CD4-positive, alpha-beta T cell (primary cell): ENCODE data around the gene AGPAT4. TPM values are rescaled to one million over a fixed set of nuclear protein-coding genes. Genes with fewer than 3 reads are reported as not detected.

Source experiments
- ATAC-seq: fragments of 200-7000 bp; cut with Tn5 transposase; one replicate; pipeline ENCODE4 v1.10.0; 2022; ENCODE audit warnings: mild to moderate bottlenecking; ENCODE audit not compliant: poor library complexity
- CTCF ChIA-PET: fragments of 350-600 bp; sonication (Branson Sonifier 250); formaldehyde crosslinking; loops from one replicate; lab custom pipeline; 2021; ENCODE audit warnings: antibody characterized with exemption, inconsistent platforms; lab: Charles Lee
- POLR2A ChIA-PET: fragments of 350-600 bp; sonication (Branson Sonifier 250); formaldehyde crosslinking; loops from one replicate; lab custom pipeline; 2021; ENCODE audit warnings: antibody characterized with exemption, inconsistent platforms; lab: Charles Lee
- DNase-seq, 14 experiments: peaks; one replicate each; pipeline ENCODE4 v3.0.0-alpha.2; 2013 to 2020; ENCODE audit warnings: mixed read lengths in 2 of 14
- H3K27ac ChIP-seq, 2 donors: one replicate each; pipeline versions ENCODE4 v1.5.1 to v1.7.0; 2013; ENCODE audit warnings: low read length in 2 of 2, low read depth in 1 of 2, mild to moderate bottlenecking in 1 of 2
- H3K27me3 ChIP-seq, 2 experiments: 1 replicate in 1 of 2; 2 replicates in 1 of 2; pipeline versions ENCODE4 v1.6.1 to v1.7.0; 2013; ENCODE audit warnings: low read length in 2 of 2, control low read depth in 1 of 2, mild to moderate bottlenecking in 1 of 2, moderate library complexity in 1 of 2; ENCODE audit not compliant: insufficient read depth in 2 of 2, control insufficient read depth in 1 of 2
- H3K36me3 ChIP-seq: one replicate; pipeline ENCODE4 v1.6.1; 2013; ENCODE audit warnings: low read length, control low read depth; ENCODE audit not compliant: insufficient read depth
- H3K4me1 ChIP-seq: one replicate; pipeline ENCODE4 v1.6.1; 2013; ENCODE audit warnings: low read length, control low read depth; ENCODE audit not compliant: insufficient read depth
- H3K4me3 ChIP-seq: one replicate; pipeline ENCODE4 v1.5.1; 2013; ENCODE audit warnings: mild to moderate bottlenecking, low read length, moderate library complexity
- H3K9me3 ChIP-seq, 2 experiments: 1 replicate in 1 of 2; 2 replicates in 1 of 2; pipeline versions ENCODE4 v1.6.1 to v1.7.0; 2013; ENCODE audit warnings: low read length in 2 of 2, mild to moderate bottlenecking in 2 of 2, control low read depth in 1 of 2, moderate library complexity in 1 of 2; ENCODE audit not compliant: control insufficient read depth in 1 of 2, insufficient read depth in 1 of 2
- H3K27ac Mint-ChIP-seq: one replicate; pipeline ENCODE4 v1.8.0; 2020; ENCODE audit warnings: mixed read lengths
- H3K27me3 Mint-ChIP-seq: one replicate; pipeline ENCODE4 v1.8.0; 2021; ENCODE audit warnings: mixed read lengths
- H3K36me3 Mint-ChIP-seq: one replicate; pipeline ENCODE4 v1.8.0; 2021; ENCODE audit warnings: low read depth, mixed read lengths
- H3K4me1 Mint-ChIP-seq: one replicate; pipeline ENCODE4 v1.8.0; 2021; ENCODE audit warnings: low read depth, mixed read lengths
- H3K4me3 Mint-ChIP-seq: one replicate; pipeline ENCODE4 v1.8.0; 2020; ENCODE audit warnings: mild to moderate bottlenecking, mixed read lengths
- H3K9me3 Mint-ChIP-seq: one replicate; pipeline ENCODE4 v1.8.0; 2020; ENCODE audit warnings: mixed read lengths
- intact Hi-C, 2 experiments: fragments of 100-400 bp; cut with DNase I in 1 of 2; cut with micrococcal nuclease in 1 of 2; formaldehyde crosslinking; loops; one replicate each; pipeline versions ENCODE4 v1.15.1 to v1.9.0; 2023 to 2025; cut with DNase I, micrococcal nuclease
- total RNA-seq, 174 experiments: library from RNA in 2 of 174; stranded (reverse) in 2 of 174; gene quantifications; one replicate each; pipeline ENCODE4 v1.2.3 and lab custom pipeline; 2021 to 2026
- TF ChIP-seq, protein P1 (sequence below): fragments of 200-600 bp; IDR thresholded peaks from one replicate; pipeline ENCODE4 v1.8.0; 2022; ENCODE audit warnings: antibody characterized with exemption, mild to moderate bottlenecking

The AGPAT4 gene
- total RNA-seq, 2 experiments from 2014 or later: 2.8 to 4.8 TPM

- H3K36me3 ChIP-seq: peaks cover 10% of the 10 kb centered on the region
- Mint-ChIP-seq H3K9me3 (no peaks in the 10 kb centered on the region), H3K36me3 (peaks cover 6% of the 10 kb centered on the region), H3K27me3 (no peaks in the 10 kb centered on the region), H3K27ac (no peak overlapping the region), H3K4me1 (no peaks in the 10 kb centered on the region), H3K4me3 (no peak overlapping the region)
- ATAC-seq (no peak), DNase-seq (no peak)
- no peaks in the 10 kb centered on the region for H3K9me3 ChIP-seq
- TF ChIP-seq, protein P1, sequence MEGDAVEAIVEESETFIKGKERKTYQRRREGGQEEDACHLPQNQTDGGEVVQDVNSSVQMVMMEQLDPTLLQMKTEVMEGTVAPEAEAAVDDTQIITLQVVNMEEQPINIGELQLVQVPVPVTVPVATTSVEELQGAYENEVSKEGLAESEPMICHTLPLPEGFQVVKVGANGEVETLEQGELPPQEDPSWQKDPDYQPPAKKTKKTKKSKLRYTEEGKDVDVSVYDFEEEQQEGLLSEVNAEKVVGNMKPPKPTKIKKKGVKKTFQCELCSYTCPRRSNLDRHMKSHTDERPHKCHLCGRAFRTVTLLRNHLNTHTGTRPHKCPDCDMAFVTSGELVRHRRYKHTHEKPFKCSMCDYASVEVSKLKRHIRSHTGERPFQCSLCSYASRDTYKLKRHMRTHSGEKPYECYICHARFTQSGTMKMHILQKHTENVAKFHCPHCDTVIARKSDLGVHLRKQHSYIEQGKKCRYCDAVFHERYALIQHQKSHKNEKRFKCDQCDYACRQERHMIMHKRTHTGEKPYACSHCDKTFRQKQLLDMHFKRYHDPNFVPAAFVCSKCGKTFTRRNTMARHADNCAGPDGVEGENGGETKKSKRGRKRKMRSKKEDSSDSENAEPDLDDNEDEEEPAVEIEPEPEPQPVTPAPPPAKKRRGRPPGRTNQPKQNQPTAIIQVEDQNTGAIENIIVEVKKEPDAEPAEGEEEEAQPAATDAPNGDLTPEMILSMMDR: no peak
- intact Hi-C loops: no loop called here
- no peak overlapping the region for H3K4me3 ChIP-seq
- no peaks in the 10 kb centered on the region for H3K27me3 ChIP-seq
- no peaks in the 10 kb centered on the region for H3K4me1 ChIP-seq
- H3K27ac ChIP-seq: no peak overlapping the region
- CTCF ChIA-PET: interaction anchor here (1.4 kb wide), 1 partner anchor 236 kb away, joined by 3 read pairs; no protein-coding TSS in a partner anchor
- POLR2A ChIA-PET: no interaction called here
Measured at GRCh38 chr6:161134550-161135298, 139.1 kb downstream of the AGPAT4 start.

- Histone ChIP-seq H3K27ac (no peak overlapping the region), H3K36me3 (peaks cover 10% of the 10 kb centered on the region), H3K4me3 (no peak overlapping the region), H3K9me3 (no peaks in the 10 kb centered on the region), H3K4me1 (no peaks in the 10 kb centered on the region), H3K27me3 (no peaks in the 10 kb centered on the region)
- TF ChIP-seq, protein P1: no peak
- no peak for ATAC-seq
- CTCF ChIA-PET: no interaction called here
- Mint-ChIP-seq H3K27me3 (no peaks in the 10 kb centered on the region), H3K4me1 (peaks cover 4% of the 10 kb centered on the region), H3K4me3 (no peak overlapping the region), H3K36me3 (peaks cover 8% of the 10 kb centered on the region), H3K27ac (no peak overlapping the region), H3K9me3 (no peaks in the 10 kb centered on the region)
- intact Hi-C loops: no loop called here
- DNase-seq: no peak
- POLR2A ChIA-PET: no interaction called here
Measured at GRCh38 chr6:161133963-161134362, 139.9 kb downstream of the AGPAT4 start.

- H3K27ac Mint-ChIP-seq: peak overlapping the region; percentile 7
- H3K9me3 Mint-ChIP-seq: no peaks in the 10 kb centered on the region
- no peak overlapping the region for H3K4me3 Mint-ChIP-seq
- no peak for DNase-seq
- peaks cover 6% of the 10 kb centered on the region for H3K4me1 ChIP-seq
- no peaks in the 10 kb centered on the region for H3K9me3 ChIP-seq
- no peaks in the 10 kb centered on the region for H3K27me3 Mint-ChIP-seq
- H3K4me3 ChIP-seq: no peak overlapping the region
- ChIA-PET POLR2A (no interaction called here), CTCF (no interaction called here)
- peaks cover 17% of the 10 kb centered on the region for H3K4me1 Mint-ChIP-seq
- no peak overlapping the region for H3K27ac ChIP-seq
- TF ChIP-seq, protein P1: no peak
- intact Hi-C loops: no loop called here
- peaks cover 10% of the 10 kb centered on the region for H3K36me3 ChIP-seq
- H3K27me3 ChIP-seq: no peaks in the 10 kb centered on the region
- H3K36me3 Mint-ChIP-seq: peaks cover 23% of the 10 kb centered on the region
- no peak for ATAC-seq
Measured at GRCh38 chr6:161132384-161132783, 141.5 kb downstream of the AGPAT4 start.
